NB4 (cell line): Measurements from ENCODE around the gene GALNT14.

Source experiments
- MYC ChIP-seq: IDR thresholded peaks from 2 replicates; pipeline ENCODE4 v1.6.1; 2011; ENCODE audit warnings: low read depth, low read length
- POLR2A ChIP-seq: IDR thresholded peaks from 2 replicates; pipeline ENCODE4 v1.6.1; 2011; ENCODE audit warnings: mild to moderate bottlenecking; ENCODE audit not compliant: insufficient read length; ENCODE audit errors: extremely low read depth
- TF ChIP-seq, protein P1 (sequence below): IDR thresholded peaks from one replicate; pipeline ENCODE4 v1.5.1; 2012; ENCODE audit warnings: low read depth, low read length
- TF ChIP-seq, protein P2 (sequence below): IDR thresholded peaks from 2 replicates; pipeline ENCODE4 v1.6.1; 2011; ENCODE audit warnings: low read depth, low read length

DNA sequence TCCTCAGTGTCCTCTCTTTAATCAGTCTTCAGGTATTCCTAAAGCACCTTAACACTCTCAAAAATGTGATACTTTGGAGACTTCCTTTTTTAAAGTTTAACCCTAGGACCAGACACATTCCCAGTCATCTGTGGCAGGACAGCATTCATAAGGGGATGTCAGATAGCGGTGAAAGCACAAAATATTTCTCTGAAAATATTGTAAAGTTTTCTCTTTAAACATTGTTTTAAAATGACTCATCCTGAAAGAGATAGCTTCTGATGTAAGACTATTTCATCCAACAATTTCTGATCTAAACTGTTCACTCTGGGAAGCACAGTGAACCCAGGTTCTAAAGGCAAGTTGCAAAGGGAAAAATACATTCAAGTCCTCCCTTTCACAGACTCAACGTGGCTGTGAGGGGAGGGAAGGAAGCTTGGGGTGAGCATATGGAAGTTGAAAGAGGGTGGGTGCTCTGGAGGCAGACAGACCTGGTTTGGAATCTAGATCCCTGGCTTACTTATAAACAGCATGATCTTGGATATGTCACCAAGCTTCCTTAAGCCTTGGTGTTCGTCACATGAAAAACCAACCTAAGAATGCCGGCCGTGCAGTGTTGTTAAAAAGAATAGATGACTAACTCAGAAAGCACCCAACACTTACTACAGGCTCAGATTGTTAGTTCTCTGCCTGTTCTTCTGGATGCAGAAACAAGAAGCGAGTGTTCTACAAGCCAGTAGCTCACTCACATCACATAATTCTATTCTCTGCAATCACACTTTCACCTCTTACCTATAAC is 12.1 kb downstream of the GALNT14 start:
- TF ChIP-seq, protein P1, sequence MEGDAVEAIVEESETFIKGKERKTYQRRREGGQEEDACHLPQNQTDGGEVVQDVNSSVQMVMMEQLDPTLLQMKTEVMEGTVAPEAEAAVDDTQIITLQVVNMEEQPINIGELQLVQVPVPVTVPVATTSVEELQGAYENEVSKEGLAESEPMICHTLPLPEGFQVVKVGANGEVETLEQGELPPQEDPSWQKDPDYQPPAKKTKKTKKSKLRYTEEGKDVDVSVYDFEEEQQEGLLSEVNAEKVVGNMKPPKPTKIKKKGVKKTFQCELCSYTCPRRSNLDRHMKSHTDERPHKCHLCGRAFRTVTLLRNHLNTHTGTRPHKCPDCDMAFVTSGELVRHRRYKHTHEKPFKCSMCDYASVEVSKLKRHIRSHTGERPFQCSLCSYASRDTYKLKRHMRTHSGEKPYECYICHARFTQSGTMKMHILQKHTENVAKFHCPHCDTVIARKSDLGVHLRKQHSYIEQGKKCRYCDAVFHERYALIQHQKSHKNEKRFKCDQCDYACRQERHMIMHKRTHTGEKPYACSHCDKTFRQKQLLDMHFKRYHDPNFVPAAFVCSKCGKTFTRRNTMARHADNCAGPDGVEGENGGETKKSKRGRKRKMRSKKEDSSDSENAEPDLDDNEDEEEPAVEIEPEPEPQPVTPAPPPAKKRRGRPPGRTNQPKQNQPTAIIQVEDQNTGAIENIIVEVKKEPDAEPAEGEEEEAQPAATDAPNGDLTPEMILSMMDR: no peak
- TF ChIP-seq, protein P2, sequence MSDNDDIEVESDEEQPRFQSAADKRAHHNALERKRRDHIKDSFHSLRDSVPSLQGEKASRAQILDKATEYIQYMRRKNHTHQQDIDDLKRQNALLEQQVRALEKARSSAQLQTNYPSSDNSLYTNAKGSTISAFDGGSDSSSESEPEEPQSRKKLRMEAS: no peak
- TF ChIP-seq MYC: no peak
- TF ChIP-seq POLR2A: no peak
